H1 (cell line): Measurements from ENCODE around the gene ABHD1. TPM values are rescaled to one million over a fixed set of nuclear protein-coding genes. Genes with fewer than 3 reads are reported as not detected.

ENCODE experiments used
- HDAC6 ChIP-seq: IDR thresholded peaks from one replicate; pipeline ENCODE4 v1.7.1; 2012; ENCODE audit warnings: low read depth, mild to moderate bottlenecking, inconsistent platforms, low read length, moderate library complexity
- NANOG ChIP-seq: IDR thresholded peaks from 2 replicates; pipeline ENCODE4 v1.6.1; 2011; ENCODE audit warnings: low read length, low read depth, mild to moderate bottlenecking, inconsistent platforms; ENCODE audit not compliant: insufficient read depth, poor library complexity, severe bottlenecking
- polyA plus RNA-seq, 7 experiments: library from polyadenylated mRNA; depleted of rRNA in 3 of 7; stranded (reverse) in 5 of 7; unstranded in 2 of 7; fragments of >200 nt in 5 of 7; fragments of 200-250 nt in 2 of 7; gene quantifications; 1 replicate in 5 of 7; 2 replicates in 1 of 7; 4 replicates in 1 of 7; pipeline versions ENCODE4 v1.2.1 to v1.2.3, GENCODE V29; 2011 to 2013; ENCODE audit warnings: missing spikeins in 2 of 7, mixed read lengths in 2 of 7
- total RNA-seq: library from RNA; stranded (reverse); fragmentation: NEBNext Ultra II Directional; extraction: Animal tissue kit (Norgen Biotek cat#: 25700); gene quantifications from 2 replicates; pipeline ENCODE4 v1.2.1, GENCODE V29; 2021

The ABHD1 gene
- total and polyA plus RNA-seq, 2 of the 8 experiments (the other 6 are each of a cell fraction or from before 2014, with no cell fraction given) = 0.20 to 1.1 TPM

DNA sequence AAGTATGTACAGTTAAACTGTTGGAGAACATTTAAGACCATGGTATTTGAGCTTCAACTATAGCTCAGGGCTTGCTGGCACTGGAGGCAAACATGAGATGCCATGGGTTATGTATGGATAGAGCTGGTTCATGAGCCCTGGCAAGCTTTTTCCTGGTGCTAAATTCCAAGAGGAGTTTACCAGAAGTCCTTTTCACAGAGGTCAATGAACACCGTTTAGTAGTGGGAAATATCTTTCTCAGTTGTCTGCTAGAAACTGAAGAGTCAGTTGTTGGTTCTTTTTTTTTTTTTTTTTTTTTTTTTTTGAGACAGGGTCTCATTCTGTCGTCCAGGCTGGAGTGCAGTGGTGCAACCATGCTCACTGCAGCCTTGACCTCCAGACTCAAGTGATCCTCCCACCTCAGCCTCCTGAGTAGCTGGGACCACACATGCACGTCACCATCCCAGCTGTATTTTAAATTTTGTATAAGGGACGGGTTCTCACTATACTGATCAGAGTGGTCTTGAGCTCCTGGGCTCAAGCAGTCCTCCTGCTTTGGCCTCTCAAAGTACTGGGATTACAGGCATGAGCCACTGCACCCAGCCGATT lies 35.7 kb upstream of the ABHD1 start (continued):
- TF ChIP-seq NANOG = no peak
- TF ChIP-seq HDAC6 = no peak
